ACC112 (cell line): ENCODE measurements around the gene SPSB1.
A peak's percentile ranks its signal among the peaks of the same experiment; 100 is the strongest.

Experiments
- H2AFZ ChIP-seq: fragments of 200-600 bp; sonication (generic); one replicate; pipeline ENCODE4 v1.6.0; 2017; ENCODE audit warnings: antibody characterized with exemption, low read length; ENCODE audit not compliant: unreplicated experiment
- H3K27ac ChIP-seq: fragments of 200-600 bp; sonication (generic); 2 replicates; pipeline ENCODE4 v1.5.1; 2014; ENCODE audit warnings: low read depth, mild to moderate bottlenecking, antibody characterized with exemption, low read length, moderate library complexity
- H3K27me3 ChIP-seq: fragments of 200-600 bp; sonication (generic); 2 replicates; pipeline ENCODE4 v1.6.1; 2014; ENCODE audit warnings: mild to moderate bottlenecking, antibody characterized with exemption, low read length, moderate library complexity, mixed read lengths; ENCODE audit not compliant: insufficient read depth
- H3K36me3 ChIP-seq: fragments of 200-600 bp; sonication (generic); 2 replicates; pipeline ENCODE4 v1.6.1; 2016; ENCODE audit warnings: mild to moderate bottlenecking, antibody characterized with exemption, low read length, moderate library complexity, mixed read lengths; ENCODE audit not compliant: insufficient read depth
- H3K4me1 ChIP-seq: fragments of 200-600 bp; sonication (generic); one replicate; pipeline ENCODE4 v1.6.1; 2016; ENCODE audit warnings: low read length, mixed read lengths; ENCODE audit not compliant: insufficient read depth, unreplicated experiment, control insufficient read depth
- H3K4me3 ChIP-seq: fragments of 200-600 bp; sonication (generic); 2 replicates; pipeline ENCODE4 v1.5.1; 2014; ENCODE audit warnings: mild to moderate bottlenecking, low read depth, low read length
- H3K79me2 ChIP-seq: fragments of 200-600 bp; sonication (generic); one replicate; pipeline ENCODE4 v1.6.0; 2016; ENCODE audit warnings: low read length; ENCODE audit not compliant: control insufficient read depth, unreplicated experiment, insufficient read depth

The SPSB1 gene

GRCh38 chr1:9249263-9249533, 43.5 kb upstream of the SPSB1 start:
- H2AFZ ChIP-seq = no peak overlapping the region
- H3K79me2 ChIP-seq = peaks cover 3% of the 10 kb centered on the region
- H3K4me3 ChIP-seq = no peak overlapping the region
- H3K27me3 ChIP-seq = no peaks in the 10 kb centered on the region
- H3K27ac ChIP-seq = no peak overlapping the region
- H3K36me3 ChIP-seq = peaks cover 3% of the 10 kb centered on the region; the same call in 1 of the 2 replicates
- H3K4me1 ChIP-seq = no peaks in the 10 kb centered on the region

GRCh38 chr1:9249534-9250410, 42.9 kb upstream of the SPSB1 start:
- Histone ChIP-seq H3K27me3 (no peaks in the 10 kb centered on the region), H3K27ac (no peak overlapping the region), H3K4me1 (no peaks in the 10 kb centered on the region), H3K36me3 (peaks cover 3% of the 10 kb centered on the region; the same call in 1 of the 2 replicates), H2AFZ (no peak overlapping the region), H3K79me2 (peaks cover 7% of the 10 kb centered on the region), H3K4me3 (no peak overlapping the region)

DNA sequence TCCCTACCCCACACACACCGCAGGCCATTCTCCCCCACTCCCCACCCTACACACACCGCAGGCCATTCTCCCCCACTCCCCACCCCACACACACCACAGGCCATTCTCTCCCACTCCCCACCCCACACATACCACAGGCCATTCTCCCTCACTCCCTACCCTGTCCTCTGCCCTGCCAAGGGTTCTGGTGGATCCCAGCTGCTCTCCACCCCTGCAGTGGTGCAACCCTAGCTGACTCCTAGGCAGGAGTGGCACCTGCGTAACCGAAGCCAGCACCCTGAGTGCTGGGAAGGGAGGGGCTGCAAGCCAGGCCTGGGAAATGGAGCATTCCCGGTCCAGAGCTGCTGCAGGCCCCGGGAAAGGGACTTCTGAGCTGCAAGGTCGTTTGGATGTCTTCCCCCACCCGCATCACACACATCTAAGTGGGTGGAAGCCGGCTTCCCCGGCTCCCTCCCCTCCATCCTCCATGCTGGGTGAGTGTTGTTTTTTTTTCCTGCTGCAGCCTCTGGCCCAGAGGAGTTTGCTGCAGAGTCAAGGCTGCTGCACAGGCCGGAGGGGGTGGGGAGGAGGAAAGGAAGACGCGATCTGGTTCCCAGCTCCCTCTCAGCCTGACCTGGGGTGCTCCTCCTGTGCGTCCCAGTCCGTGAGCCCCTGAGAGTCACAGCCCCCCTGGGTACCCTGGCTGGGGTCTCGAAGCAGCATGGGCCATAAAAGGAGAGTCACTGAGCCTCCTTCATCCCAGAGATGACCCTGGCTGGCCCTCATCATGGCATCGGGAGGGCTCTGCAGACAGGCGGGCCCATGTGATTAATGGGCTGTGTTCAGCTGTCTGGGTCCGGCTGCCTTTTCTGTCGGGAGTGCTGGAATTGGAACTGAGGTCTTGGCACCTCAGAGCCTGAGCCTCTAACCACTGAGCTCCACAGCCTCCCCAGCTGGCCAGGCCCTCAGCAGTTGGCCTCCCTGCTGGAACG, 42.0 kb upstream of the SPSB1 start:
- Histone ChIP-seq H2AFZ (no peak overlapping the region), H3K36me3 (peaks cover 3% of the 10 kb centered on the region; the same call in 1 of the 2 replicates), H3K27me3 (no peaks in the 10 kb centered on the region), H3K4me3 (no peak overlapping the region), H3K27ac (no peak overlapping the region), H3K79me2 (peaks cover 7% of the 10 kb centered on the region), H3K4me1 (no peaks in the 10 kb centered on the region)

DNA sequence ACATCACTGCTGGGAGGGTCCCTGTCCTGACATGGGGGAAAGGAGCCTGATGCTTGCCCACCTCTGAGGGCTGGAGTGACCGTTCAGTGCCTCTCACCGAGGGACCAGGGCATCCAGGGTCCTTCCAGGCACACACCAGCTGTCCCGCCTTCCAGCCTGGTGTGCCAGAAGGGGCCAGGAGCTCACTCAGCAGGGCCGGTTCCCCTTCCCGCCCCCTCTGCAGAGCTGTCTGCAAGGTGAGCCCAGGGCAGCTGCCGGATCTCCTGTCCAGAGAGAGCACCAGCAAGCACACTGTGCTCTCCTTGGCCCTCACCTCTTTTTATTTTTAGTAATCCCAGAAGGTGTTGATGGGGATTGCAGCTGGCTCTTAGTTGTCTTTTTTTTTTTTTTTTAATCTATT, 41.2 kb upstream of the SPSB1 start:
- Histone ChIP-seq H3K27ac (no peak overlapping the region), H3K27me3 (no peaks in the 10 kb centered on the region), H3K36me3 (peaks cover 3% of the 10 kb centered on the region; the same call in 1 of the 2 replicates), H3K4me1 (no peaks in the 10 kb centered on the region), H2AFZ (no peak overlapping the region), H3K4me3 (no peak overlapping the region), H3K79me2 (peaks cover 7% of the 10 kb centered on the region)

DNA sequence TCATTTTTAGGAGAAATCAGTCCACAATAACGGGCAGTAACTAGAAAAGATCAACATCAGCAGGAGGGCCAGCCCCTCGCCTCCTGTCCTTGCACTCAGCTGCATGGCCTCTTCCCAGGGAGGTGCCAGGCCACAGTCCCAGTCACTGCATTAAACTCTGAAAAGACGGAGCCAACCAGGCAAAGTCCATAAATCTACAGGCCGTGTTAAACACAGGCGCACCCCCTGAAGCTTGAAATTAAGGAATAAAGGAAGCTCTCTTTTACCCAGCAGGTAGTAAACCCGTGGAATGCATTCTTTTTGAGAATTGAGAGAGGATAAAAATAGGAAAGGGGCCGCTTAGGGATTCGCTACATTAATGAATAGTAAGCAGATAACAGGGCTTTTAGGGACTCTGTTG, 39.7 kb upstream of the SPSB1 start:
- Histone ChIP-seq H2AFZ (no peak overlapping the region), H3K79me2 (peaks cover 13% of the 10 kb centered on the region), H3K4me1 (no peaks in the 10 kb centered on the region), H3K27me3 (no peaks in the 10 kb centered on the region), H3K27ac (no peak overlapping the region), H3K4me3 (no peak overlapping the region), H3K36me3 (peaks cover 8% of the 10 kb centered on the region)

DNA sequence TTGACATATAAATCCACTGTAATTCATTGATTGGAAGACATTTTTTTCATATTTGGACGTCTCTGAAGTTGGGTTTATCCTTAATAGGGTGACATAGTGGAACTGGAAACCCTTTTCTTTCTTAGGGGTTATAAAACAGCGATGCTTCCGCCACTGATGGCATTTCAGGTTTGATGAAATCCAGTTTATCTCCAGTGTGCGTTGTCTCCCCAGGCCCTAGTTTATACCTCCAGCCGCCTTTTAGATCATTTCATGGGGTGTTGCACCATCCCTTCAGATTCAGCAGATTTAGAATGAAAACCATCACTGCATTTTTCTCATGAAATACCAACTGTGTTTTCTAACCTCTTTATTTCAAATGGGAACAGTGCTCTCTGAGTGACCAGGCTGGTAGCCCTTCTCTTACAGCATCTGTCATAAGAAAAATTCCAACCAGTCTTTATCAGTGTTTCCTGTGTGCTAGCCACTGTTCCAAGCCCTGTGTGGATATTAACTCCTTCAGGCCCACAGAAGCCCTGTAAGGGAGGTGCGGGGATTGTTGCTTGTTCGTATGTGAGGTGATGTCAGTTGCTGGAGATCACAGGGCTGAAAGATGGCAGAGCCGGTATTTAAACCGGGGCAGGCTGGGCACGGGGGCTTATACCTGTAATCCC, 39.1 kb upstream of the SPSB1 start:
- H3K79me2 ChIP-seq = peaks cover 19% of the 10 kb centered on the region
- no peak overlapping the region for H3K4me3 ChIP-seq
- peaks cover 13% of the 10 kb centered on the region for H3K36me3 ChIP-seq
- H3K27me3 ChIP-seq = no peaks in the 10 kb centered on the region
- H2AFZ ChIP-seq = no peak overlapping the region
- no peak overlapping the region for H3K27ac ChIP-seq
- no peaks in the 10 kb centered on the region for H3K4me1 ChIP-seq

- H2AFZ ChIP-seq = no peak overlapping the region
Measured at GRCh38 chr1:9256332-9256731, 36.4 kb upstream of the SPSB1 start.

GRCh38 chr1:9257851-9258250, 34.8 kb upstream of the SPSB1 start:
- Histone ChIP-seq H3K27me3 (no peaks in the 10 kb centered on the region), H3K4me1 (no peaks in the 10 kb centered on the region), H3K79me2 (peaks cover 36% of the 10 kb centered on the region), H3K4me3 (no peak overlapping the region), H3K27ac (no peak overlapping the region), H3K36me3 (peaks cover 14% of the 10 kb centered on the region), H2AFZ (no peak overlapping the region)

More at GRCh38 chr1:9256332-9256731, 36.4 kb upstream of the SPSB1 start:
- Histone ChIP-seq H3K79me2 (peaks cover 40% of the 10 kb centered on the region), H3K27me3 (no peaks in the 10 kb centered on the region), H3K36me3 (peaks cover 17% of the 10 kb centered on the region), H3K4me1 (no peaks in the 10 kb centered on the region), H3K27ac (no peak overlapping the region), H3K4me3 (no peak overlapping the region)

DNA sequence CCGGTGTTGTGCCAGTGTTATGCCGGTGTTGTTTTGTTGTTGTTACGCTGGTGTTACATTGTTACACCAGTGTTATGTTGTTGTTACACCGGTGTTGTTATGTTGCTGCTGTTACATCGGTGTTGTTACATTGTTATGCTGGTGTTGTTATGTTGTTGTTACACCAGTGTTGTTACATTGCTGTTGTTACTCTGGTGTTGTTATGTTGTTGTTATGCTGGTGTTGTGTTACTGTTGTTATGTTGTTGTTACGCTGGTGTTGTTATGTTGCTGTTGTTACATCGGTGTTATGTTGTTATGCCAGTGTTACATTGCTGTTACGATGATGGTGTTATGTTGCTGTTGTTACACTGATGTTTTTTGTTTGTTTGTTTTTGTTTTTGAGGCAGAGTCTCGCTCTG, 34.1 kb upstream of the SPSB1 start:
- Histone ChIP-seq H3K27ac (no peak overlapping the region), H3K27me3 (no peaks in the 10 kb centered on the region), H3K79me2 (peaks cover 36% of the 10 kb centered on the region), H3K4me3 (no peak overlapping the region), H2AFZ (no peak overlapping the region), H3K4me1 (no peaks in the 10 kb centered on the region), H3K36me3 (peaks cover 14% of the 10 kb centered on the region)

DNA sequence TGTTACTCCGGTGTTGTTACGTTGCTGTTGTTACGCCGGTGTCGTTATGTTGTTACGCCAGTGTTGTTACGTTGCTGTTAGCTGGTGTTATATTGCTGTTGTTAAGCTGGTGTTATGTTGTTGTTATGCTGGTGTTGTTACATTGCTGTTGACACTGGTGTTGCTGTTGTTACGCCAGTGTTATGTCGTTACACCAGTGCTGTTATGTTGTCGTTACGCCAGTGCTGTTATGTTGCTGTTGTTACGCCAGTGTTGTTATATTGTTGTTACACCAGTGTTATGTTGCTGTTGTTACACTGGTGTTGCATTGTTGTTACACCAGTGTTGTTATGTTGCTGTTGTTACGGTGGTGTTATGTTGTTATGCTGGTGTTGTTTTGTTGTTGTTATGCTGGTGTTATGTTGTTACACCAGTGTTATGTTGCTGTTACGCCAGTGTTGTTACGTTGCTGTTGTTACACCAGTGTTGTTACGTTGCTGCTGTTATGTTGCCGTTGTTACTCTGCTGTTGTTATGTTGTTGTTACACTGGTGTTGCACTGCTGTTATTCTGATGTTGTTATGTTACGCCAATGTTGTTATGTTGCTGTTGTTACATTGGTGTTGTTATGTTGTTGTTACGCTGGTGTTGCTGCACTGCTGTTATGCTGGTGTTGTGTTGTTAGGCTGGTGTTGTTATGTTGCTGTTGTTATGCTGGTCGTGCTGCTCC, 32.5 kb upstream of the SPSB1 start:
- Histone ChIP-seq H2AFZ (no peak overlapping the region), H3K27me3 (no peaks in the 10 kb centered on the region), H3K27ac (peak overlapping the region; percentile 63), H3K79me2 (peaks cover 33% of the 10 kb centered on the region), H3K4me1 (no peaks in the 10 kb centered on the region), H3K36me3 (peaks cover 14% of the 10 kb centered on the region), H3K4me3 (no peak overlapping the region)
